IMR-90 (cell line): Measurements from ENCODE around the gene CIAO2B. TPM values are rescaled to one million over a fixed set of nuclear protein-coding genes. Genes with fewer than 3 reads are reported as not detected.

Experiments
- ATAC-seq: fragments of 200-7000 bp; cut with Tn5 transposase; 2 replicates; pipeline ENCODE4 v1.9.1; 2020; ENCODE audit warnings: low read depth, mild to moderate bottlenecking, moderate library complexity
- BruUV-seq: library from RNA; stranded (reverse); fragments of 400-500 nt; replicated peaks from 2 replicates; lab custom pipeline; 2021; lab: Mats Ljungman, UMichigan
- CTCF ChIA-PET: fragments of 300-600 bp; formaldehyde crosslinking; extraction: SDS; loops from one replicate; lab custom pipeline; 2021; ENCODE audit warnings: antibody characterized with exemption; lab: Yijun Ruan, JAX
- POLR2A ChIA-PET: fragments of 300-600 bp; sonication (Branson Sonifier 250); formaldehyde crosslinking; loops from one replicate; lab custom pipeline; 2022; ENCODE audit warnings: antibody characterized with exemption; ENCODE audit not compliant: unreplicated experiment; lab: Charles Lee
- DNase-seq: peaks from one replicate; pipeline ENCODE4 v3.0.0; 2013
- H2AFZ ChIP-seq: replicated peaks from 2 replicates; pipeline ENCODE3; 2013; ENCODE audit warnings: low read length, mild to moderate bottlenecking; ENCODE audit not compliant: poor library complexity
- H2AK5ac ChIP-seq: 2 replicates; pipeline ENCODE4 v1.6.1; 2013; ENCODE audit warnings: low read depth, low read length, inconsistent platforms
- H2AK9ac ChIP-seq: replicated peaks from 2 replicates; pipeline ENCODE3; 2013; ENCODE audit warnings: mild to moderate bottlenecking, low read depth, low read length, moderate library complexity; ENCODE audit not compliant: poor library complexity
- H2BK120ac ChIP-seq: 2 replicates; pipeline ENCODE4 v1.6.1; 2013; ENCODE audit warnings: low read depth, low read length, inconsistent platforms
- H2BK15ac ChIP-seq: 3 replicates; pipeline ENCODE4 v1.6.1; 2013; ENCODE audit warnings: low read depth, low read length, inconsistent platforms
- H2BK20ac ChIP-seq: 2 replicates; pipeline ENCODE4 v1.6.1; 2013; ENCODE audit warnings: low read depth, mild to moderate bottlenecking, inconsistent platforms, low read length, moderate library complexity
- H2BK5ac ChIP-seq: 2 replicates; pipeline ENCODE4 v1.6.1; 2013; ENCODE audit warnings: mild to moderate bottlenecking, low read depth, low read length, inconsistent platforms; ENCODE audit not compliant: poor library complexity, severe bottlenecking
- H3K14ac ChIP-seq: replicated peaks from 2 replicates; pipeline ENCODE4 v1.6.1; 2013; ENCODE audit warnings: low read depth, low read length, inconsistent platforms
- H3K18ac ChIP-seq: 2 replicates; pipeline ENCODE4 v1.6.1; 2013; ENCODE audit warnings: low read depth, low read length, control low read depth
- H3K23ac ChIP-seq: 2 replicates; pipeline ENCODE4 v1.6.1; 2013; ENCODE audit warnings: low read depth, low read length, inconsistent platforms
- H3K27ac ChIP-seq: 2 replicates; pipeline ENCODE4 v1.5.1; 2013; ENCODE audit warnings: mild to moderate bottlenecking, control low read depth, low read length; ENCODE audit not compliant: insufficient read depth
- H3K27me3 ChIP-seq: 2 replicates; pipeline ENCODE4 v1.6.1; 2013; ENCODE audit warnings: low read length; ENCODE audit not compliant: control insufficient read depth, insufficient read depth
- H3K36me3 ChIP-seq: 2 replicates; pipeline ENCODE4 v1.6.1; 2013; ENCODE audit warnings: low read length, mixed read lengths; ENCODE audit not compliant: control insufficient read depth, insufficient read depth
- H3K4ac ChIP-seq: 2 replicates; pipeline ENCODE4 v1.6.1; 2013; ENCODE audit warnings: low read depth, low read length, inconsistent platforms
- H3K4me1 ChIP-seq: 2 replicates; pipeline ENCODE4 v1.6.1; 2013; ENCODE audit warnings: low read length, mixed read lengths; ENCODE audit not compliant: control insufficient read depth, insufficient read depth
- H3K4me2 ChIP-seq: 2 replicates; pipeline ENCODE4 v1.6.1; 2013; ENCODE audit warnings: low read depth, mild to moderate bottlenecking, control low read depth, low read length, moderate library complexity
- H3K4me3 ChIP-seq: 2 replicates; pipeline ENCODE4 v1.5.1; 2013; ENCODE audit warnings: low read depth, mild to moderate bottlenecking, control low read depth, low read length, moderate library complexity; ENCODE audit not compliant: insufficient read depth
- H3K56ac ChIP-seq: 2 replicates; pipeline ENCODE4 v1.6.1; 2013; ENCODE audit warnings: low read length, inconsistent platforms; ENCODE audit not compliant: insufficient read depth; ENCODE audit errors: extremely low read depth
- H3K79me1 ChIP-seq, 2 experiments: 2 replicates each; pipeline ENCODE4 v1.6.1; 2013; ENCODE audit warnings: low read length in 2 of 2, inconsistent platforms in 1 of 2, low read depth in 1 of 2
- H3K9ac ChIP-seq: 2 replicates; pipeline ENCODE4 v1.6.1; 2013; ENCODE audit warnings: low read depth, low read length, control low read depth
- H3K9me1 ChIP-seq: 2 replicates; pipeline ENCODE4 v1.6.1; 2013; ENCODE audit warnings: low read length, inconsistent platforms; ENCODE audit not compliant: insufficient read depth
- H3K9me3 ChIP-seq: 2 replicates; pipeline ENCODE4 v1.6.1; 2013; ENCODE audit warnings: low read length; ENCODE audit not compliant: control insufficient read depth, insufficient read depth
- H4K20me1 ChIP-seq: 2 replicates; pipeline ENCODE4 v1.6.1; 2013; ENCODE audit warnings: low read length, inconsistent platforms; ENCODE audit not compliant: insufficient read depth
- H4K5ac ChIP-seq: 2 replicates; pipeline ENCODE4 v1.6.1; 2013; ENCODE audit warnings: mild to moderate bottlenecking, low read depth, low read length, control low read depth
- H4K8ac ChIP-seq, 2 experiments: 2 replicates each; pipeline ENCODE4 v1.6.1; 2013; ENCODE audit warnings: low read depth in 2 of 2, low read length in 2 of 2, control low read depth in 1 of 2, inconsistent platforms in 1 of 2
- H4K91ac ChIP-seq: 2 replicates; pipeline ENCODE4 v1.6.1; 2013; ENCODE audit warnings: low read depth, low read length, inconsistent platforms; ENCODE audit not compliant: insufficient read depth
- MAFK ChIP-seq: IDR thresholded peaks from 2 replicates; pipeline ENCODE4 v1.6.1; 2012; ENCODE audit warnings: low read depth, low read length, improper control_type of control experiment
- MXI1 ChIP-seq: IDR thresholded peaks from 2 replicates; pipeline ENCODE4 v1.6.1; 2012; ENCODE audit warnings: low read depth, mild to moderate bottlenecking, low read length, moderate library complexity, borderline replicate concordance
- POLR2A ChIP-seq: IDR thresholded peaks from 2 replicates; pipeline ENCODE4 v1.6.1; 2012; ENCODE audit warnings: mild to moderate bottlenecking, low read depth, low read length
- RCOR1 ChIP-seq: IDR thresholded peaks from 2 replicates; pipeline ENCODE4 v1.6.1; 2012; ENCODE audit warnings: mild to moderate bottlenecking, low read length, improper control_type of control experiment; ENCODE audit not compliant: insufficient replicate concordance
- RFX5 ChIP-seq: IDR thresholded peaks from 2 replicates; pipeline ENCODE4 v1.8.0; 2012; ENCODE audit warnings: low read depth, mild to moderate bottlenecking, low read length, moderate library complexity
- WGBS, 2 experiments: methylation state at CpG; one replicate each; pipeline versions ENCODE4 v1.1.5 to v1.1.7; 2013; ENCODE audit warnings: missing lambda C conversion rate in 2 of 2; ENCODE audit not compliant: insufficient read length in 1 of 2; ENCODE audit errors: extremely low coverage in 2 of 2; 5-methylcytosine and 5-hydroxymethylcytosine counted together
- dilution Hi-C: fragments of 300-500 bp; cut with HindIII; formaldehyde crosslinking; loops from one replicate; pipeline ENCODE4 v1.14.3; 2018; ENCODE audit warnings: low sequenced_read_pairs; ENCODE audit not compliant: unreplicated experiment
- in situ Hi-C: fragments of 300-500 bp; cut with MboI; formaldehyde crosslinking; loops from 3 replicates; pipeline ENCODE4 v1.14.3; 2019; ENCODE audit warnings: low sequenced_read_pairs, inconsistent platforms, mixed read lengths
- intact Hi-C: fragments of 100-400 bp; cut with micrococcal nuclease; formaldehyde crosslinking; loops from 2 replicates; pipeline ENCODE4 v1.10.0; 2022
- polyA plus RNA-seq, 3 experiments: library from polyadenylated mRNA; depleted of rRNA; stranded (reverse); fragments of >200 nt; gene quantifications; 2 replicates each; pipeline ENCODE4 v1.2.3, GENCODE V29; 2012; ENCODE audit warnings: low replicate concordance in 1 of 3
- total RNA-seq: library from RNA; depleted of rRNA; stranded (reverse); fragments of >200 nt; gene quantifications from 2 replicates; pipeline ENCODE4 v1.2.3, GENCODE V29; 2012
- TF ChIP-seq, protein P1 (sequence below): conservative IDR thresholded peaks from 2 replicates; pipeline ENCODE4 v1.5.1; 2012; ENCODE audit warnings: mild to moderate bottlenecking, low read depth, low read length, improper control_type of control experiment

Gene CIAO2B
- total and polyA plus RNA-seq, 2 of the 4 experiments (the other 2 are of a cell fraction), result 148 to 234 TPM

DNA sequence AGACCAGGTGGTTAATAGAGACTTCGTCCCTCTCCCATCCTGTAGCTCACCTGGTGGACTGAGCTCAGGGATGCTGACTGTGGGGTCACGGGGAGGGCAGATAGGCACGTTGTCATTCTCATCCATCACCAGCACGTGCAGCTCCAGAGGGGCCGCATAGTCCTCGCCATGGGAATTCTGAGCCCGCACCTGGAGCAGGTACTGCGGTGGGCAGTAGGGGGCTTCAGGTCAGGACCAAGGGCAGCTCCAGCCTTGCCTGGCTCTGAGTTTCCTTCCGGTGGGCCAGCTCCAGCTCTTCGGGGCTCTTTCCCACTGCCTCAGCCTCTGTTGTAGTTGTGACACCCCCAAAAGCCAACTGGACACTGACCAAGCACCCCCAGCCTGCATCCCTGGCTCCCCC, 21.1 kb downstream of the CIAO2B start:
- no peak overlapping the region for H3K56ac ChIP-seq
- H3K9me3 ChIP-seq, result no peaks in the 10 kb centered on the region
- no peak overlapping the region for H4K8ac ChIP-seq
- no peaks in the 10 kb centered on the region for H3K4me1 ChIP-seq
- no peak overlapping the region for H3K4me3 ChIP-seq
- no peak overlapping the region for H3K14ac ChIP-seq
- H3K27me3 ChIP-seq, result peaks cover 30% of the 10 kb centered on the region
- no peak for ATAC-seq
- no peak overlapping the region for H3K4me2 ChIP-seq
- no peak for DNase-seq
- ChIA-PET POLR2A (no interaction called here), CTCF (no interaction called here)
- H2AFZ ChIP-seq, result no peak overlapping the region
- no peak overlapping the region for H3K4ac ChIP-seq
- H4K20me1 ChIP-seq, result no peaks in the 10 kb centered on the region
- H2BK20ac ChIP-seq, result no peak overlapping the region
- H3K79me1 ChIP-seq, result no peaks in the 10 kb centered on the region
- dilution Hi-C loops, result no loop called here
- no peak overlapping the region for H4K5ac ChIP-seq
- H2BK15ac ChIP-seq, result no peak overlapping the region
- intact Hi-C loops, result no loop called here
- WGBS, 2 experiments, result 71% methylated on average over 3 of the region's 10 CpGs; no CpG with 5 or more reads in 1 of the 2 experiments
- H3K27ac ChIP-seq, result no peak overlapping the region
- H2BK120ac ChIP-seq, result no peak overlapping the region
- no peak overlapping the region for H2BK5ac ChIP-seq
- H4K91ac ChIP-seq, result no peak overlapping the region
- no peak overlapping the region for H2AK9ac ChIP-seq
- no peak overlapping the region for H3K23ac ChIP-seq
- H2AK5ac ChIP-seq, result no peak overlapping the region
- H3K9ac ChIP-seq, result no peak overlapping the region
- no peaks in the 10 kb centered on the region for H3K36me3 ChIP-seq
- H3K9me1 ChIP-seq, result no peaks in the 10 kb centered on the region
- no peak overlapping the region for H3K18ac ChIP-seq
- no TSS peak for BruUV-seq
- in situ Hi-C loops, result no loop called here
- TF ChIP-seq POLR2A, result no peak
- TF ChIP-seq RCOR1, result no peak
- no peak for TF ChIP-seq MAFK
- TF ChIP-seq MXI1, result no peak
- TF ChIP-seq, protein P1, sequence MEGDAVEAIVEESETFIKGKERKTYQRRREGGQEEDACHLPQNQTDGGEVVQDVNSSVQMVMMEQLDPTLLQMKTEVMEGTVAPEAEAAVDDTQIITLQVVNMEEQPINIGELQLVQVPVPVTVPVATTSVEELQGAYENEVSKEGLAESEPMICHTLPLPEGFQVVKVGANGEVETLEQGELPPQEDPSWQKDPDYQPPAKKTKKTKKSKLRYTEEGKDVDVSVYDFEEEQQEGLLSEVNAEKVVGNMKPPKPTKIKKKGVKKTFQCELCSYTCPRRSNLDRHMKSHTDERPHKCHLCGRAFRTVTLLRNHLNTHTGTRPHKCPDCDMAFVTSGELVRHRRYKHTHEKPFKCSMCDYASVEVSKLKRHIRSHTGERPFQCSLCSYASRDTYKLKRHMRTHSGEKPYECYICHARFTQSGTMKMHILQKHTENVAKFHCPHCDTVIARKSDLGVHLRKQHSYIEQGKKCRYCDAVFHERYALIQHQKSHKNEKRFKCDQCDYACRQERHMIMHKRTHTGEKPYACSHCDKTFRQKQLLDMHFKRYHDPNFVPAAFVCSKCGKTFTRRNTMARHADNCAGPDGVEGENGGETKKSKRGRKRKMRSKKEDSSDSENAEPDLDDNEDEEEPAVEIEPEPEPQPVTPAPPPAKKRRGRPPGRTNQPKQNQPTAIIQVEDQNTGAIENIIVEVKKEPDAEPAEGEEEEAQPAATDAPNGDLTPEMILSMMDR, result no peak
- TF ChIP-seq RFX5, result no peak
